MM.1S (cell line): ENCODE results near the gene NOX5.

Experiments
- DNase-seq: peaks from one replicate; pipeline ENCODE4 v3.0.0-alpha.2; 2015
- H2AFZ ChIP-seq: fragments of 300-600 bp; sonication (generic); 2 replicates; pipeline ENCODE4 v1.6.0; 2016; ENCODE audit warnings: antibody characterized with exemption, low read length
- H3F3A ChIP-seq: fragments of 300-600 bp; sonication (generic); 2 replicates; pipeline ENCODE4 v1.6.1; 2016; ENCODE audit warnings: mild to moderate bottlenecking, antibody characterized with exemption, low read length, moderate library complexity, mixed read lengths; ENCODE audit not compliant: insufficient read depth
- H3K27ac ChIP-seq: fragments of 300-600 bp; sonication (generic); 2 replicates; pipeline ENCODE4 v1.5.1; 2016; ENCODE audit warnings: mild to moderate bottlenecking, low read length
- H3K27me3 ChIP-seq: fragments of 300-600 bp; sonication (generic); replicated peaks from 2 replicates; pipeline ENCODE4 v1.6.0; 2016; ENCODE audit warnings: low read length; ENCODE audit not compliant: insufficient read depth
- H3K36me3 ChIP-seq: fragments of 300-600 bp; sonication (generic); replicated peaks from 2 replicates; pipeline ENCODE4 v1.6.1; 2016; ENCODE audit warnings: mild to moderate bottlenecking, low read length, mixed read lengths; ENCODE audit not compliant: insufficient read depth
- H3K4me1 ChIP-seq: fragments of 300-600 bp; sonication (generic); 2 replicates; pipeline ENCODE4 v1.6.1; 2016; ENCODE audit warnings: low read length, mixed read lengths
- H3K4me2 ChIP-seq: fragments of 300-600 bp; sonication (generic); 2 replicates; pipeline ENCODE4 v1.6.0; 2016; ENCODE audit warnings: low read depth, low read length
- H3K4me3 ChIP-seq: fragments of 300-600 bp; sonication (generic); 2 replicates; pipeline ENCODE4 v1.5.1; 2016; ENCODE audit warnings: low read length, mixed read lengths
- H3K79me2 ChIP-seq: fragments of 300-600 bp; sonication (generic); 2 replicates; pipeline ENCODE4 v1.6.1; 2016; ENCODE audit warnings: mixed run types, low read length, mixed read lengths
- H3K9ac ChIP-seq: fragments of 300-600 bp; sonication (generic); 2 replicates; pipeline ENCODE4 v1.6.1; 2016; ENCODE audit warnings: low read length, mixed read lengths
- H3K9me2 ChIP-seq: fragments of 300-600 bp; sonication (generic); replicated peaks from 2 replicates; pipeline ENCODE4 v1.6.1; 2016; ENCODE audit warnings: mild to moderate bottlenecking, low read length, mixed read lengths; ENCODE audit not compliant: insufficient read depth
- H3K9me3 ChIP-seq: fragments of 300-600 bp; sonication (generic); replicated peaks from 2 replicates; pipeline ENCODE4 v1.6.1; 2016; ENCODE audit warnings: mild to moderate bottlenecking, low read length, mixed read lengths; ENCODE audit not compliant: insufficient read depth
- H4K20me1 ChIP-seq: fragments of 300-600 bp; sonication (generic); 2 replicates; pipeline ENCODE4 v1.6.1; 2016; ENCODE audit warnings: mild to moderate bottlenecking, low read length, moderate library complexity, mixed read lengths; ENCODE audit not compliant: insufficient read depth
- CTCF ChIP-seq: fragments of 300-600 bp; sonication (generic); IDR thresholded peaks from 2 replicates; pipeline ENCODE4 v1.5.1; 2016; ENCODE audit warnings: antibody characterized with exemption, low read length, mixed read lengths
- EZH2 ChIP-seq: fragments of 300-600 bp; sonication (generic); optimal IDR thresholded peaks from 2 replicates; pipeline ENCODE3; 2017; ENCODE audit warnings: low read depth, mild to moderate bottlenecking, antibody characterized with exemption, low read length, mixed read lengths
- EZH2phosphoT487 ChIP-seq: fragments of 300-600 bp; sonication (generic); IDR thresholded peaks from 2 replicates; pipeline ENCODE4 v1.6.1; 2018; ENCODE audit warnings: antibody characterized with exemption, low read length

The NOX5 gene

GRCh38 chr15:69032703-69033373, 18.3 kb downstream of the NOX5 start:
- no peaks in the 10 kb centered on the region for H3K27me3 ChIP-seq
- H3K4me2 ChIP-seq, result no peak overlapping the region
- H3K4me1 ChIP-seq, result no peaks in the 10 kb centered on the region
- no peak for DNase-seq
- no peaks in the 10 kb centered on the region for H3K9me3 ChIP-seq
- no peaks in the 10 kb centered on the region for H3K9me2 ChIP-seq
- H3K4me3 ChIP-seq, result no peak overlapping the region
- no peak overlapping the region for H3K9ac ChIP-seq
- TF ChIP-seq EZH2phosphoT487 (no peak), CTCF (no peak), EZH2 (no peak)
- no peaks in the 10 kb centered on the region for H4K20me1 ChIP-seq
- H3K79me2 ChIP-seq, result no peaks in the 10 kb centered on the region
- H3K36me3 ChIP-seq, result no peaks in the 10 kb centered on the region
- no peak overlapping the region for H2AFZ ChIP-seq
- H3K27ac ChIP-seq, result no peak overlapping the region
- no peaks in the 10 kb centered on the region for H3F3A ChIP-seq

- H3K27me3 ChIP-seq, result no peaks in the 10 kb centered on the region
- no peaks in the 10 kb centered on the region for H4K20me1 ChIP-seq
- TF ChIP-seq EZH2phosphoT487 (no peak), CTCF (no peak), EZH2 (no peak)
- H3F3A ChIP-seq, result no peaks in the 10 kb centered on the region
- no peak overlapping the region for H3K9ac ChIP-seq
- H3K9me2 ChIP-seq, result no peaks in the 10 kb centered on the region
- H3K4me3 ChIP-seq, result no peak overlapping the region
- H3K4me2 ChIP-seq, result no peak overlapping the region
- H2AFZ ChIP-seq, result no peak overlapping the region
- H3K36me3 ChIP-seq, result no peaks in the 10 kb centered on the region
- no peaks in the 10 kb centered on the region for H3K9me3 ChIP-seq
- H3K4me1 ChIP-seq, result no peaks in the 10 kb centered on the region
- no peaks in the 10 kb centered on the region for H3K79me2 ChIP-seq
- no peak for DNase-seq
- no peak overlapping the region for H3K27ac ChIP-seq
These were observed 19.9 kb downstream of the NOX5 start for GRCh38 chr15:69034352-69034751.

GRCh38 chr15:69035205-69035917, 20.9 kb downstream of the NOX5 start:
- DNase-seq, result no peak
- TF ChIP-seq EZH2phosphoT487 (no peak), EZH2 (no peak), CTCF (no peak)

More at GRCh38 chr15:69035205-69035917, 20.9 kb downstream of the NOX5 start:
- Histone ChIP-seq H3K9me3 (no peaks in the 10 kb centered on the region), H3K9ac (no peak overlapping the region), H3K79me2 (no peaks in the 10 kb centered on the region), H3K27me3 (no peaks in the 10 kb centered on the region), H2AFZ (no peak overlapping the region), H3K4me3 (no peak overlapping the region), H3K4me1 (no peaks in the 10 kb centered on the region), H3K36me3 (no peaks in the 10 kb centered on the region), H3K27ac (no peak overlapping the region), H4K20me1 (no peaks in the 10 kb centered on the region), H3K9me2 (no peaks in the 10 kb centered on the region), H3F3A (no peaks in the 10 kb centered on the region), H3K4me2 (no peak overlapping the region)
